ENCODE results near the gene SYT4. TPM values are rescaled to one million over a fixed set of nuclear protein-coding genes. Genes with fewer than 3 reads are reported as not detected.
"Not testable (repeated sequence)": the region's sequence is repeated elsewhere in the genome, so short reads cannot be mapped to it uniquely, and the experiment has no call there.

SYT4 gene
- not detected in 2 replicates for total RNA-seq (2014; rRNA removed; shearing (Covaris generic))

- Histone ChIP-seq H3K4me3 (no peak within 1 kb of the TSS), H3K36me3 (no peaks in the 10 kb centered on the region), H3K27me3 (no peaks in the 10 kb centered on the region), H3K27ac (no peak within 1 kb of the TSS), H3K9me3 (replicated peaks) (no peaks in the 10 kb centered on the region), H3K4me1 (no peaks in the 10 kb centered on the region)
- DNase-seq = peak in 1 of 2 experiments; percentile 20
Observed at GRCh38 chr18:43277164-43277600, at the start of gene SYT4. SYT4 (minus strand) TSS chr18:43277490; CDS start chr18:43277281, 209 bp downstream.

GRCh38 chr18:43322132-43322531, 44.8 kb upstream of the SYT4 start:
- H3K4me1 ChIP-seq = no peaks in the 10 kb centered on the region
- H3K4me3 ChIP-seq = no peak overlapping the region
- no peak overlapping the region for H3K27ac ChIP-seq
- no peaks in the 10 kb centered on the region for H3K36me3 ChIP-seq
- H3K27me3 ChIP-seq = no peaks in the 10 kb centered on the region
- no peak for DNase-seq
- H3K9me3 ChIP-seq (replicated peaks) = no peaks in the 10 kb centered on the region

- no peak overlapping the region for H3K4me3 ChIP-seq
- no peaks in the 10 kb centered on the region for H3K9me3 ChIP-seq (replicated peaks)
- H3K27me3 ChIP-seq = no peaks in the 10 kb centered on the region
- H3K27ac ChIP-seq = no peak overlapping the region
- H3K36me3 ChIP-seq = no peaks in the 10 kb centered on the region
- DNase-seq = no peak
- no peaks in the 10 kb centered on the region for H3K4me1 ChIP-seq
Observed at GRCh38 chr18:43314941-43315340, 37.7 kb upstream of the SYT4 start.

- no peak overlapping the region for H3K27ac ChIP-seq
- H3K9me3 ChIP-seq (replicated peaks) = no peaks in the 10 kb centered on the region
- no peak overlapping the region for H3K4me3 ChIP-seq
- H3K36me3 ChIP-seq = no peaks in the 10 kb centered on the region
- no peaks in the 10 kb centered on the region for H3K4me1 ChIP-seq
- no peaks in the 10 kb centered on the region for H3K27me3 ChIP-seq
- no peak for DNase-seq
Observed at GRCh38 chr18:43312891-43313290, 35.6 kb upstream of the SYT4 start.

- Histone ChIP-seq H3K4me3 (no peak overlapping the region), H3K27me3 (no peaks in the 10 kb centered on the region), H3K36me3 (no peaks in the 10 kb centered on the region), H3K9me3 (replicated peaks) (no peaks in the 10 kb centered on the region), H3K4me1 (no peaks in the 10 kb centered on the region), H3K27ac (no peak overlapping the region)
- no peak for DNase-seq
Observed at GRCh38 chr18:43310239-43310638, 32.9 kb upstream of the SYT4 start.

- DNase-seq = no peak
- no peak overlapping the region for H3K27ac ChIP-seq
- no peak overlapping the region for H3K4me3 ChIP-seq
- H3K36me3 ChIP-seq = no peaks in the 10 kb centered on the region
- no peaks in the 10 kb centered on the region for H3K9me3 ChIP-seq (replicated peaks)
- no peaks in the 10 kb centered on the region for H3K4me1 ChIP-seq
- no peaks in the 10 kb centered on the region for H3K27me3 ChIP-seq
Observed at GRCh38 chr18:43303376-43303775, 26.1 kb upstream of the SYT4 start.

- H3K4me3 ChIP-seq; H3K9me3 ChIP-seq (replicated peaks); H3K4me1 ChIP-seq; H3K27ac ChIP-seq; DNase-seq; H3K36me3 ChIP-seq; H3K27me3 ChIP-seq: not testable (repeated sequence)
Observed at GRCh38 chr18:43286187-43286586, 8.9 kb upstream of the SYT4 start.

- no peaks in the 10 kb centered on the region for H3K36me3 ChIP-seq
- H3K27ac ChIP-seq = no peak overlapping the region
- no peak overlapping the region for H3K4me3 ChIP-seq
- H3K9me3 ChIP-seq (replicated peaks) = no peaks in the 10 kb centered on the region
- no peaks in the 10 kb centered on the region for H3K4me1 ChIP-seq
- H3K27me3 ChIP-seq = no peaks in the 10 kb centered on the region
- DNase-seq = no peak
Observed at GRCh38 chr18:43283299-43283698, 6.0 kb upstream of the SYT4 start.

- H3K36me3 ChIP-seq = no peaks in the 10 kb centered on the region
- peak in 1 of 2 experiments; percentile 13 for DNase-seq
- no peak overlapping the region for H3K4me3 ChIP-seq
- H3K9me3 ChIP-seq (replicated peaks) = no peaks in the 10 kb centered on the region
- no peaks in the 10 kb centered on the region for H3K27me3 ChIP-seq
- no peak overlapping the region for H3K27ac ChIP-seq
- H3K4me1 ChIP-seq = no peaks in the 10 kb centered on the region
Observed at GRCh38 chr18:43279015-43279744, 1.9 kb upstream of the SYT4 start.

GRCh38 chr18:43278355-43278754, 1.1 kb upstream of the SYT4 start:
- DNase-seq = no peak
- Histone ChIP-seq H3K4me3 (no peak overlapping the region), H3K4me1 (no peaks in the 10 kb centered on the region), H3K27me3 (no peaks in the 10 kb centered on the region), H3K36me3 (no peaks in the 10 kb centered on the region), H3K9me3 (replicated peaks) (no peaks in the 10 kb centered on the region), H3K27ac (no peak overlapping the region)

GRCh38 chr18:43276491-43276890, 799 bp downstream of the SYT4 start:
- Histone ChIP-seq H3K36me3 (no peaks in the 10 kb centered on the region), H3K4me1 (no peaks in the 10 kb centered on the region), H3K4me3 (no peak overlapping the region), H3K27ac (no peak overlapping the region), H3K27me3 (no peaks in the 10 kb centered on the region), H3K9me3 (replicated peaks) (no peaks in the 10 kb centered on the region)
- no peak for DNase-seq

- no peaks in the 10 kb centered on the region for H3K36me3 ChIP-seq
- no peaks in the 10 kb centered on the region for H3K27me3 ChIP-seq
- no peak for DNase-seq
- no peak overlapping the region for H3K4me3 ChIP-seq
- H3K27ac ChIP-seq = no peak overlapping the region
- no peaks in the 10 kb centered on the region for H3K4me1 ChIP-seq
- no peaks in the 10 kb centered on the region for H3K9me3 ChIP-seq (replicated peaks)
Observed at GRCh38 chr18:43275546-43275945, 1.7 kb downstream of the SYT4 start.

GRCh38 chr18:43274526-43274925, 2.8 kb downstream of the SYT4 start:
- H3K27ac ChIP-seq = no peak overlapping the region
- H3K27me3 ChIP-seq = no peaks in the 10 kb centered on the region
- no peaks in the 10 kb centered on the region for H3K36me3 ChIP-seq
- no peaks in the 10 kb centered on the region for H3K4me1 ChIP-seq
- no peak for DNase-seq
- no peaks in the 10 kb centered on the region for H3K9me3 ChIP-seq (replicated peaks)
- no peak overlapping the region for H3K4me3 ChIP-seq

GRCh38 chr18:43271593-43272432, 5.5 kb downstream of the SYT4 start:
- Histone ChIP-seq H3K27ac (no peak overlapping the region), H3K9me3 (replicated peaks) (no peaks in the 10 kb centered on the region), H3K27me3 (no peaks in the 10 kb centered on the region), H3K4me1 (no peaks in the 10 kb centered on the region), H3K4me3 (no peak overlapping the region), H3K36me3 (no peaks in the 10 kb centered on the region)
- peak in 1 of 2 experiments; percentile 57 for DNase-seq

- Histone ChIP-seq H3K4me3 (no peak overlapping the region), H3K27me3 (no peaks in the 10 kb centered on the region), H3K27ac (no peak overlapping the region), H3K36me3 (no peaks in the 10 kb centered on the region), H3K9me3 (replicated peaks) (no peaks in the 10 kb centered on the region), H3K4me1 (no peaks in the 10 kb centered on the region)
- no peak for DNase-seq
Observed at GRCh38 chr18:43267818-43268217, 9.5 kb downstream of the SYT4 start.

Data from SJCRH30 (cell line).